Skeletal muscle cell (primary cell): Measurements from ENCODE around the gene TMEM125.

Experiments used
- DNase-seq: peaks from one replicate; pipeline ENCODE4 v3.0.0-alpha.2; 2010; ENCODE audit warnings: low read depth
- H3K4me3 ChIP-seq: 2 replicates; pipeline ENCODE4 v1.5.1; 2011; ENCODE audit warnings: low read depth, mild to moderate bottlenecking, control low read depth, low read length, moderate library complexity

Gene TMEM125

DNA sequence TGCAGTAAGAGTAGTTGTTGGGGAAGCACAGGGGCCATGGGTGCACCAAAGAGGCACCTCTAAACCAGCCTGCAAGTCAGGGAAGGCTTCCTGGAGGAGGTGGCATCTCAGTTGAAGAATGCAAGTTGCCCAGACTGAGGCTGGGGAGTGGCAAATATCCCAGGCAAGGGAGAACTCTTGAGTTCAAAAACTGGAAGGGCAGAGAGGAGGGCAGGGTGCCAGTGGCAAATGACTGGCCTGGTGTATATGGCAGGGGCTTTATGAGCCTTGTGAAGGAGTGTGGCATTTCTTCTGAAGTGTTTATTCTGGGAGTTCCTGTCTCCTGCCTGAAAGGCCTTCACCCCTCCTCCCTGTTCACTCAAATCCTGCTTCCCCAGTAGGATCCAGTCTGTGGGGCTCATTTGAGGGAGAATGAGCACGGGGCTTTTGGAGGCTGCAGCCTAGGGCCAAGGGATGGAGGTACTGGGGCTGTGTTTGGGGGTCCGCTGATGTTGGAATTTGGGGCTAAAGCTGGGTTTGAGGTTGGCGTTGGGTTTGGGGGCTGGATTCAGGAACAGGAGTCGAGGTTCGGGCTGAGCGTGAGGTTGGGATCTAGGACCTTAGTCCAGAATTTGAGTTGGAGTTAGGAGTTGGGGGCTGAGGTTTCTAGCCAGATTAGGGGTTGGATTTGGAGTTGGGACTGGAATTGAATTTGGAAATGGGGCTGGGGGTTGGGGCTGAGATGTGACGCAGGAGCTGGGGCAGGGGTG is at the start of gene TMEM125:
Gene TMEM125 (plus strand): TSS at position 357 of the 749 bp plus-strand sequence. CDS start 2,740 bp downstream, outside the sequence.
- H3K4me3 ChIP-seq: no peak within 1 kb of the TSS
- no peak for DNase-seq

GRCh38 chr1:43220905-43221778 is 48.6 kb upstream of the TMEM125 start:
- DNase-seq: no peak
- H3K4me3 ChIP-seq: no peak overlapping the region

GRCh38 chr1:43221797-43222196 is 48.0 kb upstream of the TMEM125 start:
- no peak for DNase-seq
- H3K4me3 ChIP-seq: no peak overlapping the region

DNA sequence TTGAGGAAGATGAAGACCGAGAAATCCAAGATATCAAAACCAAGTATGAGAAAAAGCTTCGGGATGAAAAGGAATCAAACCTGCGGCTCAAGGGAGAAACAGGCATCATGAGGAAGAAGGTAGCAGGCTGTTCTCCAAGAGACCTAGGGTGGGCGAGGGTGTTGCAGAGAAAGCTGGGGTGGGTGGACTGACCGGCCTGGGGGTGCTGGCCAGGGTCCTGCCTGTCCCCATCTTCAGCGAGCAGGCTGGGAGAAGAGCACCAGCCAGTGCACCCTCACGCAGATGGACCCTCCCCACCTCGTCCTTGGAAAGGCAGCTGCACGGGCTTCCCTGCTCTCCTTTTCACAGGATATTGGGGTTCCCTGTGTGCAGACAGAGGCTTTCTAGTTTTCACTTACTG is 46.9 kb upstream of the TMEM125 start:
- no peak overlapping the region for H3K4me3 ChIP-seq
- no peak for DNase-seq

- DNase-seq: no peak
- H3K4me3 ChIP-seq: no peak overlapping the region
Observed at GRCh38 chr1:43225168-43225567, 44.6 kb upstream of the TMEM125 start.

GRCh38 chr1:43227143-43227764 is 42.5 kb upstream of the TMEM125 start:
- DNase-seq: no peak
- H3K4me3 ChIP-seq: no peak overlapping the region

GRCh38 chr1:43229826-43230780 is 39.7 kb upstream of the TMEM125 start:
- H3K4me3 ChIP-seq: no peak overlapping the region
- no peak for DNase-seq

DNA sequence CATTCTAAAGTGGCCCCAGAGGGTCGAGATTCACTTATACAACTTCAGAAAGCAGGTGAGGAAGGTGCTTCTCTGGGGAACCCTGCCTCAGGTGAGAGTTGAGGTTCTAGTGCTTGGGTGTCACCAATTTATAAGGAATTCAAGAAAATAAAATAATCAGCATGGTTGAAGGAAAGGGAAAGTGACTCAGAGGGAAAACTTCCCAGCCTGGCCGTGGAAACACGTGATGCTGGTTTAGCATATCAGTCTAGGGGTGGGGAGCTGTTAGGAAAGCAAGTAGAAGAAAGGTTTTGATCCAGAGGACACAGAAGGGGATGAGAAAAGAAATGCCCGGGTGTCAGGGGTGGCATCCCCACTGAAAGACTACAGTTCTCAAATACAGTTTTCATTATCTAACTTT is 37.7 kb upstream of the TMEM125 start:
- no peak overlapping the region for H3K4me3 ChIP-seq
- peak; percentile 22 for DNase-seq

DNA sequence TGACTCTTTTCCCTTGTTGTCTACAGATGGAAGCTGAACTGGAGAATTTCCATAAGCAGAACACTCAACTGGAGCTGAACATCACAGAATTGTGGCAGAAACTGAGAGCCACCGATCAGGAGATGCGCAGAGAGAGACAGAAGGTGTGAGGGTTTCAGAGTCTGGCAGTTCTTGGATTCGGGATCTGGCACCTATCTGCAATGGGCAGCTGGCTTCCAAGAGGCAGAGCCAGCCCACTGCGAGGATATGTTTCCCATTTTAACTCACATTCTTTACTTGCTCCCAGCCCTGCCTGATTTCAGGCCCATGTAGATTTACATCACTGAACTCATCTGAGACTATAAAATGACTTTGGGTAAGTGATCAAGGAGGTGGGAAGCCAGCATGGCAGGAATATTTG is 37.3 kb upstream of the TMEM125 start:
- no peak for DNase-seq
- no peak overlapping the region for H3K4me3 ChIP-seq

GRCh38 chr1:43233631-43234030 is 36.2 kb upstream of the TMEM125 start:
- H3K4me3 ChIP-seq: no peak overlapping the region
- DNase-seq: no peak

DNA sequence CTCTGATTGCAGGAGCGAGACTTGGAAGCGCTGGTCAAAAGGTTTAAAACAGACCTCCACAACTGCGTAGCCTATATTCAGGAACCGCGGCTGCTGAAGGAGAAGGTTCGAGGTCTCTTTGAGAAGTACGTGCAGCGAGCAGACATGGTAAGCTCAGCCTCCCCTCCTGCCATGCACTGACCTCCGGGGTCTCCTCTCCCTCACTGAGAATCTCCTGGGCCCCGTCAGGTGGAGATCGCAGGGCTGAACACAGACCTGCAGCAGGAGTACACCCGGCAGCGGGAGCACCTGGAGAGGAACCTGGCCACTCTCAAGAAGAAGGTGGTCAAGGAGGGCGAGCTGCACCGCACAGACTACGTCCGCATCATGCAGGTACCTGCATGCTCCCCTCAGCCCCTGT is 35.5 kb upstream of the TMEM125 start:
- H3K4me3 ChIP-seq: no peak overlapping the region
- no peak for DNase-seq

- no peak overlapping the region for H3K4me3 ChIP-seq
- DNase-seq: no peak
Observed at GRCh38 chr1:43235040-43235439, 34.7 kb upstream of the TMEM125 start.

- H3K4me3 ChIP-seq: no peak overlapping the region
- no peak for DNase-seq
Observed at GRCh38 chr1:43235451-43236121, 34.2 kb upstream of the TMEM125 start.

DNA sequence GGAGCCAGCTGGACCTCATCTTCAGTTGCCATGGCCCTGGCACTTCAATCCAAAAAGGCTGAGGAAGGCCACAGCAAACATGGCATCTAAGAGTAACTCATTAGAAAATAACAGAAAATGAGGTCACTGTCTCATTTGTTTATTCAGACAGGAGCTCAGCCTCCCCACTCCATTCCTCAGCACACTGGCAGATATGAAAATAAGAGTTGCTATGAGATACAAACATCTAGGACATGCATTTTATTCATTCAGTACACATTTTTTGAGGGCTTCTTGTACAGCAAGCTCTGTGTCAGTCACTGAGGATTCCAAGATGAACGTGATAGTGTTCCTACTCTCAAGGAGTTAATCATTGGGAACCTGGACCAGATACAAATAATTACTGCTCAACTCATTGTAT is 32.7 kb upstream of the TMEM125 start:
- H3K4me3 ChIP-seq: no peak overlapping the region
- DNase-seq: no peak

DNA sequence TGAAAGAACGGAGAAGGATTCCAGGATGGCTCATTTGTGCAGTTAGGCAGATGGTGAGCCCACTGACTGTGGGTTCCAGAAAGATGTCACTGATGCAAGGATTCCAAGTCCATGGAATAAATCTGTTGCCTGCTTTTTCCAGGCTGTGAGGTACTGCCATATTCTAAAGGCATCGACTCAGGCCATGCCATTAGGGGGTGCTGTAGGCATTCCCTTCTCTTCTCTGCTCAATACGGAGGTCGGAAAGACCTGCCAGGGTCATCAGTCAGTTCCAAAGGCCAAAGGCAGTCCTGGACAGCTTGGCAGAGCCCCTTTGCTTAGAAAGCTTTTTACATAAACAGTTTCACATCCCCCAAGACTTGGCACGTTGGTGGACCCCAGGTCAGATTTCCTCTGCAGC is 31.7 kb upstream of the TMEM125 start:
- DNase-seq: peak; percentile 10
- no peak overlapping the region for H3K4me3 ChIP-seq

- no peak for DNase-seq
- no peak overlapping the region for H3K4me3 ChIP-seq
Observed at GRCh38 chr1:43238991-43239469, 30.8 kb upstream of the TMEM125 start.

GRCh38 chr1:43239484-43239883 is 30.3 kb upstream of the TMEM125 start:
- no peak for DNase-seq

GRCh38 chr1:43241413-43241836 is 28.4 kb upstream of the TMEM125 start:
- no peak for DNase-seq
- no peak overlapping the region for H3K4me3 ChIP-seq

More at GRCh38 chr1:43239484-43239883, 30.3 kb upstream of the TMEM125 start:
- no peak overlapping the region for H3K4me3 ChIP-seq
